ENCODE data around the gene MAPKAPK3. TPM values are rescaled to one million over a fixed set of nuclear protein-coding genes. Genes with fewer than 3 reads are reported as not detected.

MAPKAPK3 gene
- total and polyA plus RNA-seq, 8 donors, result 15.8 to 30.6 (median 23.1) TPM

GRCh38 chr3:50606596-50606995 is 10.4 kb upstream of the MAPKAPK3 start:
- no peak for TF ChIP-seq CTCF (IDR thresholded peaks at IDR 0.05)
- WGBS, 2 donors, result 68 to 83% methylated on average over 6 of the region's 6 CpGs
- peak overlapping the region in 3 of 4 donors; percentile 82 to 99 (median 97) for H3K27ac ChIP-seq
- DNase-seq (no peak), FAIRE-seq (no peak), ATAC-seq (no peak)
- no peaks in the 10 kb centered on the region for H3K9me3 ChIP-seq
- peaks cover 54 to 80% (median 56%) of the 10 kb centered on the region in 3 donors for H3K4me1 ChIP-seq
- intact Hi-C loops (cut with DNase I), result no loop called here
- peaks cover 0 to 20% (median 12%) of the 10 kb centered on the region in 3 donors for H3K36me3 ChIP-seq
- H3K4me3 ChIP-seq, result peak overlapping the region in 1 of 4 donors; percentile 15
- H3K27me3 ChIP-seq, result no peaks in the 10 kb centered on the region

GRCh38 chr3:50607271-50608091 is 9.5 kb upstream of the MAPKAPK3 start:
- H3K27ac ChIP-seq, result peak overlapping the region in 3 of 4 donors; percentile 28 to 99 (median 97)
- intact Hi-C loops (cut with DNase I), result no loop called here
- H3K36me3 ChIP-seq, result peaks cover 0 to 20% (median 12%) of the 10 kb centered on the region in 3 donors
- H3K4me1 ChIP-seq, result peaks cover 49 to 73% (median 49%) of the 10 kb centered on the region in 3 donors
- peak overlapping the region in 1 of 4 donors; percentile 15 for H3K4me3 ChIP-seq
- TF ChIP-seq CTCF (IDR thresholded peaks at IDR 0.05), result no peak
- no peaks in the 10 kb centered on the region for H3K9me3 ChIP-seq
- no peak for ATAC-seq
- peak in 1 of 6 donors; percentile 55 for DNase-seq
- no peak for FAIRE-seq
- no peaks in the 10 kb centered on the region for H3K27me3 ChIP-seq
- 80 to 84% methylated on average over 29 of the region's 29 CpGs for WGBS, 2 donors

GRCh38 chr3:50608278-50608677 is 8.7 kb upstream of the MAPKAPK3 start:
- Histone ChIP-seq H3K4me3 (peak overlapping the region in 1 of 4 donors; percentile 77), H3K36me3 (peaks cover 0 to 20% (median 12%) of the 10 kb centered on the region in 3 donors), H3K27me3 (no peaks in the 10 kb centered on the region), H3K27ac (no peak overlapping the region), H3K4me1 (peaks cover 41 to 72% (median 45%) of the 10 kb centered on the region in 3 donors), H3K9me3 (no peaks in the 10 kb centered on the region)
- ATAC-seq (no peak), FAIRE-seq (no peak), DNase-seq (peak in 1 of 6 donors; percentile 53)
- intact Hi-C loops (cut with DNase I), result no loop called here
- TF ChIP-seq CTCF (IDR thresholded peaks at IDR 0.05), result no peak
- 77 to 81% methylated on average over 7 of the region's 7 CpGs for WGBS, 2 donors

GRCh38 chr3:50609071-50609762 is 7.7 kb upstream of the MAPKAPK3 start:
- no peak for FAIRE-seq
- intact Hi-C loops (cut with DNase I), result no loop called here

More at GRCh38 chr3:50609071-50609762, 7.7 kb upstream of the MAPKAPK3 start:
- Histone ChIP-seq H3K27me3 (no peaks in the 10 kb centered on the region), H3K9me3 (no peaks in the 10 kb centered on the region), H3K4me3 (peak overlapping the region in 2 of 4 donors; percentile 77 to 80), H3K4me1 (peaks cover 33 to 70% (median 36%) of the 10 kb centered on the region in 3 donors), H3K36me3 (peaks cover 0 to 20% (median 12%) of the 10 kb centered on the region in 3 donors), H3K27ac (peak overlapping the region in 2 of 4 donors; percentile 34 to 80)
- 83 to 90% methylated on average over 5 of the region's 5 CpGs for WGBS, 2 donors
- ATAC-seq, result no peak
- DNase-seq, result peak in 1 of 6 donors; percentile 28
- TF ChIP-seq CTCF (IDR thresholded peaks at IDR 0.05), result no peak
